Measurements from ENCODE around the gene MACROD1.

The MACROD1 gene

DNA sequence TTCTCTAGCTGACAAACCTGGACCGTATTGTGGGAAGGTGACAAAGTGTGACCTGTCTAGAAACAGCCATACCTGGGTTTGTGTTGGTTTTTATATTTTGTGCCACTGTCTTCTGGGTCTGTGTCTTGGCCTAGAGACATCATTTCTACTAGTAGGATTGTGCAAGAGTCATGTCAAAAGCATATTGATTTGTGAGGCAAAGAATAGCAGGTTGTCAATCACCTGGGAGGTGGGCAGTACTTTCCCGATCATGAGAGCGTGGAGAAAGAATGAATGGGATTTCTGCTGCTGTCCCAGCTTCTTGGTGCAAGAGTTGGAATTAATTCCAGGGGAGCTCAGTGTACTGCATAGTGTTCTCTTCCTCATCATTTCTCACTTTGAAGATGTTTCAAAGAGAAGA, 35.6 kb upstream of the MACROD1 start:
- Histone ChIP-seq H3K27me3 (ENCODE audit: low read length) (no peaks in the 10 kb centered on the region), H3K4me2 (ENCODE audit: low read depth, low read length, poor library complexity, severe bottlenecking) (no peak overlapping the region), H2AFZ (ENCODE audit: low read depth, low read length, severe bottlenecking) (no peak overlapping the region), H3K9me2 (replicated peaks; ENCODE audit: insufficient read depth, low read length) (no peaks in the 10 kb centered on the region), H4K20me1 (ENCODE audit: low read depth, low read length) (no peaks in the 10 kb centered on the region), H3K36me3 (ENCODE audit: low read length) (peaks cover 8% of the 10 kb centered on the region), H3K27ac (ENCODE audit: low read depth, low read length) (no peak overlapping the region), H3K9ac (ENCODE audit: low read length) (no peak overlapping the region), H3K79me2 (ENCODE audit: insufficient read depth, low read length) (no peaks in the 10 kb centered on the region), H3K9me3 (ENCODE audit: insufficient read depth, low read length) (no peaks in the 10 kb centered on the region), H3F3A (ENCODE audit: insufficient read depth) (peaks cover 15% of the 10 kb centered on the region), H3K4me3 (ENCODE audit: insufficient read depth, low read length, poor library complexity, severe bottlenecking) (no peak overlapping the region)
- TF ChIP-seq, protein P1, sequence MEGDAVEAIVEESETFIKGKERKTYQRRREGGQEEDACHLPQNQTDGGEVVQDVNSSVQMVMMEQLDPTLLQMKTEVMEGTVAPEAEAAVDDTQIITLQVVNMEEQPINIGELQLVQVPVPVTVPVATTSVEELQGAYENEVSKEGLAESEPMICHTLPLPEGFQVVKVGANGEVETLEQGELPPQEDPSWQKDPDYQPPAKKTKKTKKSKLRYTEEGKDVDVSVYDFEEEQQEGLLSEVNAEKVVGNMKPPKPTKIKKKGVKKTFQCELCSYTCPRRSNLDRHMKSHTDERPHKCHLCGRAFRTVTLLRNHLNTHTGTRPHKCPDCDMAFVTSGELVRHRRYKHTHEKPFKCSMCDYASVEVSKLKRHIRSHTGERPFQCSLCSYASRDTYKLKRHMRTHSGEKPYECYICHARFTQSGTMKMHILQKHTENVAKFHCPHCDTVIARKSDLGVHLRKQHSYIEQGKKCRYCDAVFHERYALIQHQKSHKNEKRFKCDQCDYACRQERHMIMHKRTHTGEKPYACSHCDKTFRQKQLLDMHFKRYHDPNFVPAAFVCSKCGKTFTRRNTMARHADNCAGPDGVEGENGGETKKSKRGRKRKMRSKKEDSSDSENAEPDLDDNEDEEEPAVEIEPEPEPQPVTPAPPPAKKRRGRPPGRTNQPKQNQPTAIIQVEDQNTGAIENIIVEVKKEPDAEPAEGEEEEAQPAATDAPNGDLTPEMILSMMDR (IDR thresholded peaks at IDR 0.05; ENCODE audit: insufficient read depth, low read length, poor library complexity, severe bottlenecking): no peak
- TF ChIP-seq EZH2phosphoT487 (conservative IDR thresholded peaks at IDR 0.05; ENCODE audit: low read length): no peak

DNA sequence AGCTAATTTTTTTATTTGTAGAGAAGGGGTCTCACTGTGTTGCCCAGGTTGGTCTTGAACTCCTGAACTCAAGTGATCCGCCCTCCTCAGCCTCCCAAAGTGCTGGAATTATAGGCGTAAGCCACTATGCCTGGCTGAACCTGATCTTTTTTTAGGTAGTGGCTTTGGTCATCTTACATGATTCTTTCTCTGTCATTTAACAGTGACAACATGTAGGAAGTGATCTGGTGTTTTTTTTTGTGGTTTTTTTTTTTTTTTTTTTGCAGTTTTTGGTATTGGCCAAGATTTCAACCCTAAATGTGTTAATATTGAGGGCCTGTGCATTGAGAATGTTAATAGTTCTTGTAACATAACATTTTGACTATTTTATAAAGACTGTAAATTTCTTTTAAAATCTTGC, 32.6 kb upstream of the MACROD1 start:
- H3K79me2 ChIP-seq (ENCODE audit: insufficient read depth, low read length): peaks cover 11% of the 10 kb centered on the region; the same call in 1 of the 2 replicates
- no peaks in the 10 kb centered on the region for H4K20me1 ChIP-seq (ENCODE audit: low read depth, low read length)
- H3K4me3 ChIP-seq (ENCODE audit: insufficient read depth, low read length, poor library complexity, severe bottlenecking): no peak overlapping the region
- H3K9me3 ChIP-seq (ENCODE audit: insufficient read depth, low read length): no peaks in the 10 kb centered on the region
- no peak overlapping the region for H2AFZ ChIP-seq (ENCODE audit: low read depth, low read length, severe bottlenecking)
- no peaks in the 10 kb centered on the region for H3K27me3 ChIP-seq (ENCODE audit: low read length)
- no peaks in the 10 kb centered on the region for H3K9me2 ChIP-seq (replicated peaks; ENCODE audit: insufficient read depth, low read length)
- no peak overlapping the region for H3K9ac ChIP-seq (ENCODE audit: low read length)
- H3K36me3 ChIP-seq (ENCODE audit: low read length): peaks cover 29% of the 10 kb centered on the region
- H3K4me2 ChIP-seq (ENCODE audit: low read depth, low read length, poor library complexity, severe bottlenecking): no peak overlapping the region
- H3K27ac ChIP-seq (ENCODE audit: low read depth, low read length): no peak overlapping the region
- H3F3A ChIP-seq (ENCODE audit: insufficient read depth): 0 out of 2 replicates have a peak, but pooled peaks cover under 1% of the 10 kb centered on the region
- TF ChIP-seq, protein P1 (IDR thresholded peaks at IDR 0.05; ENCODE audit: insufficient read depth, low read length, poor library complexity, severe bottlenecking): no peak

DNA sequence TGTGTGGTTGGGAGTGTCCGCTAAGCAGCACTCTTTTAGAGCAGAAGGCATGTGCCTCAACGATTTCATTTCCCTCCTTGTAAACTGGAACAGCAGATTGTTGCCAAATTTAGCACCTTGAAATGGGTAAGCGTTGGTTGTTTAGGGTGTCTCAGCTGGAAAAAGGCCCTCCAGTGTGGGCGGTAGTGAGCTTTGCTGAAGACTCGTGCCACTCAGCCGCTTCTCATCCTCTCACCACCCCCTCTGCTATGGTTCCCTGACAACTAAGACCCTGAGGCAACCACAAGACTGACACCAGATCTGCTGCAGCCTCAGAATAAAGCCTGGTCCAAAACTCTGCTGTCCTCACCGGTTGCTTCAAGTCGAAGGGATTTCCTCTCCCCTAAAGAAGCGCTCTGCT, 30.7 kb upstream of the MACROD1 start:
- Histone ChIP-seq H3K9ac (ENCODE audit: low read length) (no peak overlapping the region), H3K9me2 (replicated peaks; ENCODE audit: insufficient read depth, low read length) (no peaks in the 10 kb centered on the region), H4K20me1 (ENCODE audit: low read depth, low read length) (no peaks in the 10 kb centered on the region), H2AFZ (ENCODE audit: low read depth, low read length, severe bottlenecking) (no peak overlapping the region), H3K4me2 (ENCODE audit: low read depth, low read length, poor library complexity, severe bottlenecking) (no peak overlapping the region), H3K79me2 (ENCODE audit: insufficient read depth, low read length) (peaks cover 11% of the 10 kb centered on the region), H3K9me3 (ENCODE audit: insufficient read depth, low read length) (no peaks in the 10 kb centered on the region), H3K36me3 (ENCODE audit: low read length) (peaks cover 32% of the 10 kb centered on the region), H3K27me3 (ENCODE audit: low read length) (no peaks in the 10 kb centered on the region), H3K4me3 (ENCODE audit: insufficient read depth, low read length, poor library complexity, severe bottlenecking) (no peak overlapping the region), H3F3A (ENCODE audit: insufficient read depth) (no peaks in the 10 kb centered on the region), H3K27ac (ENCODE audit: low read depth, low read length) (no peak overlapping the region)
- TF ChIP-seq, protein P1 (IDR thresholded peaks at IDR 0.05; ENCODE audit: insufficient read depth, low read length, poor library complexity, severe bottlenecking): no peak
- no peak for TF ChIP-seq EZH2phosphoT487 (conservative IDR thresholded peaks at IDR 0.05; ENCODE audit: low read length)
